PC-3 (cell line): ENCODE measurements around the gene NUP93. TPM values are rescaled to one million over a fixed set of nuclear protein-coding genes. Genes with fewer than 3 reads are reported as not detected.

Experiments
- ATAC-seq: fragments of 200-7000 bp; cut with Tn5 transposase; 2 replicates; pipeline ENCODE4 v1.9.1; 2020; ENCODE audit warnings: mild to moderate bottlenecking, moderate library complexity
- BruUV-seq: library from RNA; stranded (reverse); fragments of 400-500 nt; replicated peaks from 2 replicates; lab custom pipeline; 2021; lab: Mats Ljungman, UMichigan
- CTCF ChIA-PET: fragments of 300-600 bp; sonication (Branson Sonifier 250); formaldehyde crosslinking; loops from one replicate; lab custom pipeline; 2022; ENCODE audit warnings: antibody characterized with exemption; lab: Charles Lee
- POLR2A ChIA-PET: fragments of 300-600 bp; sonication (Branson Sonifier 250); formaldehyde crosslinking; loops from one replicate; lab custom pipeline; 2022; ENCODE audit warnings: antibody characterized with exemption; ENCODE audit not compliant: unreplicated experiment; lab: Charles Lee
- DNase-seq: peaks from one replicate; pipeline ENCODE4 v3.0.0-alpha.2; 2015
- H2AFZ ChIP-seq: fragments of 300-600 bp; sonication (generic); 2 replicates; pipeline ENCODE4 v1.6.0; 2016; ENCODE audit warnings: antibody characterized with exemption, low read length
- H3F3A ChIP-seq: fragments of 300-600 bp; sonication (generic); one replicate; pipeline ENCODE4 v1.6.0; 2017; ENCODE audit warnings: antibody characterized with exemption, low read length, control low read depth, mild to moderate bottlenecking; ENCODE audit not compliant: unreplicated experiment
- H3K27ac ChIP-seq: fragments of 300-600 bp; sonication (generic); 2 replicates; pipeline ENCODE4 v1.5.1; 2016; ENCODE audit warnings: mild to moderate bottlenecking, low read length
- H3K27me3 ChIP-seq: fragments of 300-600 bp; sonication (generic); 2 replicates; pipeline ENCODE4 v1.6.1; 2016; ENCODE audit warnings: low read length, mixed read lengths
- H3K36me3 ChIP-seq: fragments of 300-600 bp; sonication (generic); 2 replicates; pipeline ENCODE4 v1.6.1; 2016; ENCODE audit warnings: low read depth, mixed run types, low read length, mixed read lengths
- H3K4me1 ChIP-seq: fragments of 300-600 bp; sonication (generic); 2 replicates; pipeline ENCODE4 v1.5.1; 2016; ENCODE audit warnings: low read length; ENCODE audit not compliant: insufficient read depth
- H3K4me2 ChIP-seq: fragments of 300-600 bp; sonication (generic); 2 replicates; pipeline ENCODE4 v1.6.0; 2016; ENCODE audit warnings: low read length
- H3K4me3 ChIP-seq: fragments of 300-600 bp; sonication (generic); 2 replicates; pipeline ENCODE4 v1.5.1; 2016; ENCODE audit warnings: mild to moderate bottlenecking, low read length, mixed read lengths
- H3K79me2 ChIP-seq: fragments of 300-600 bp; sonication (generic); 2 replicates; pipeline ENCODE4 v1.6.1; 2017; ENCODE audit warnings: low read length, mixed read lengths
- H3K9ac ChIP-seq: fragments of 300-600 bp; sonication (generic); 2 replicates; pipeline ENCODE4 v1.6.0; 2016; ENCODE audit warnings: mild to moderate bottlenecking, low read length
- H3K9me2 ChIP-seq: fragments of 300-600 bp; sonication (generic); replicated peaks from 2 replicates; pipeline ENCODE4 v1.6.1; 2016; ENCODE audit warnings: mixed run types, low read length, mixed read lengths
- H3K9me3 ChIP-seq: fragments of 300-600 bp; sonication (generic); 2 replicates; pipeline ENCODE4 v1.6.1; 2016; ENCODE audit warnings: low read length, mixed read lengths
- H4K20me1 ChIP-seq: fragments of 300-600 bp; sonication (generic); 2 replicates; pipeline ENCODE4 v1.6.1; 2016; ENCODE audit warnings: low read length, mixed read lengths
- EZH2 ChIP-seq: fragments of 300-600 bp; sonication (generic); IDR thresholded peaks from one replicate; pipeline ENCODE4 v1.6.1; 2017; ENCODE audit warnings: antibody characterized with exemption, mild to moderate bottlenecking, low read length; ENCODE audit not compliant: unreplicated experiment
- EZH2phosphoT487 ChIP-seq: fragments of 300-600 bp; sonication (generic); IDR thresholded peaks from 2 replicates; pipeline ENCODE4 v1.6.1; 2018; ENCODE audit warnings: mild to moderate bottlenecking, antibody characterized with exemption, low read length, borderline replicate concordance
- intact Hi-C: fragments of 100-400 bp; cut with micrococcal nuclease; formaldehyde crosslinking; loops from 2 replicates; pipeline ENCODE4 v1.9.0; 2023
- total RNA-seq: library from RNA; depleted of rRNA; stranded (reverse); fragments of >200 nt; gene quantifications from 2 replicates; pipeline ENCODE4 v1.2.3, GENCODE V29; 2014
- TF ChIP-seq, protein P1 (sequence below): fragments of 300-600 bp; sonication (generic); conservative IDR thresholded peaks from 2 replicates; pipeline ENCODE4 v1.5.1; 2017; ENCODE audit warnings: antibody characterized with exemption, low read depth, mild to moderate bottlenecking, low read length

Gene NUP93
- total RNA-seq, 1 experiment from 2014 or later, result 98.6 TPM

DNA sequence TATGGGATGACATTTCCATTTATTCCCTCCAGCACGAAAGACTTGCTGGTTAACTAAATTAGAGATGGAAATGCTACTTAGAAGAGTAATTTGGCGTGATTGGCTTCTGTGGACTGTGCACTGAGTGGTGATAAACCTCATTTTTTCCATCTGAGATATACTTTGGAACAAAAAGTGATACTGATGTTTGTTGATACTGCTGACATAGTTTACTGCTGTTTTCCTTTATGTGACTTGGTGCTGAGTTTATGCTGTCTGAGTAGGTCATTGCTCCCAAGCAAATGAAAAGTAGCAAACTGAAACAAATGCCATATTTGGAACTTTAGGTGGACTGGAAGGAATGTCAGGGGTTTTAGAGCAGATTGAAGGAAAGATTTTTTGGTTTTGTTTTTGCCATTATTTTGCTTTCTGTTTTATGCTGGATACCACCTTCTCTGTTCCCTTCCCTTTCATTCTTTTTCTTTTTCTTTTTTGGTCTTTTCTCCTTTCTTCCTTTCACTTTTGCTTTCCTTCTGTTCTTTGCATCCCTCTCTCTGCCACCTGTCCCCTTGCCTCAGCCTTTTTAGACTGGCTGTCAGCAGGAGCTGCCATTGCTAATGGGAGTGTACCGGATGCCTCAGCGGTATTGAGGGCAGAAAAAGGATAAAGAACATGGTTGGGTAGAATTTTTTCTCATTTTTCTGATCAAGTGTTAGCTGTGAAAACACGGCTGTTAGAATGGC is 41.8 kb downstream of the NUP93 start:
- H3F3A ChIP-seq, result no peaks in the 10 kb centered on the region
- H3K4me3 ChIP-seq, result no peak overlapping the region
- H3K4me2 ChIP-seq, result no peak overlapping the region
- ATAC-seq (no peak), DNase-seq (no peak)
- ChIA-PET CTCF (no interaction called here), POLR2A (no interaction called here)
- peaks cover 51% of the 10 kb centered on the region for H3K79me2 ChIP-seq
- no peaks in the 10 kb centered on the region for H3K27me3 ChIP-seq
- no peak overlapping the region for H3K27ac ChIP-seq
- H2AFZ ChIP-seq, result no peak overlapping the region
- no TSS peak for BruUV-seq
- H3K4me1 ChIP-seq, result no peaks in the 10 kb centered on the region
- H3K9ac ChIP-seq, result no peak overlapping the region
- no peaks in the 10 kb centered on the region for H3K9me3 ChIP-seq
- H4K20me1 ChIP-seq, result no peaks in the 10 kb centered on the region
- intact Hi-C loops, result no loop called here
- TF ChIP-seq EZH2phosphoT487 (no peak), EZH2 (no peak)
- TF ChIP-seq, protein P1, sequence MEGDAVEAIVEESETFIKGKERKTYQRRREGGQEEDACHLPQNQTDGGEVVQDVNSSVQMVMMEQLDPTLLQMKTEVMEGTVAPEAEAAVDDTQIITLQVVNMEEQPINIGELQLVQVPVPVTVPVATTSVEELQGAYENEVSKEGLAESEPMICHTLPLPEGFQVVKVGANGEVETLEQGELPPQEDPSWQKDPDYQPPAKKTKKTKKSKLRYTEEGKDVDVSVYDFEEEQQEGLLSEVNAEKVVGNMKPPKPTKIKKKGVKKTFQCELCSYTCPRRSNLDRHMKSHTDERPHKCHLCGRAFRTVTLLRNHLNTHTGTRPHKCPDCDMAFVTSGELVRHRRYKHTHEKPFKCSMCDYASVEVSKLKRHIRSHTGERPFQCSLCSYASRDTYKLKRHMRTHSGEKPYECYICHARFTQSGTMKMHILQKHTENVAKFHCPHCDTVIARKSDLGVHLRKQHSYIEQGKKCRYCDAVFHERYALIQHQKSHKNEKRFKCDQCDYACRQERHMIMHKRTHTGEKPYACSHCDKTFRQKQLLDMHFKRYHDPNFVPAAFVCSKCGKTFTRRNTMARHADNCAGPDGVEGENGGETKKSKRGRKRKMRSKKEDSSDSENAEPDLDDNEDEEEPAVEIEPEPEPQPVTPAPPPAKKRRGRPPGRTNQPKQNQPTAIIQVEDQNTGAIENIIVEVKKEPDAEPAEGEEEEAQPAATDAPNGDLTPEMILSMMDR, result no peak
- no peaks in the 10 kb centered on the region for H3K9me2 ChIP-seq
- H3K36me3 ChIP-seq, result no peaks in the 10 kb centered on the region

DNA sequence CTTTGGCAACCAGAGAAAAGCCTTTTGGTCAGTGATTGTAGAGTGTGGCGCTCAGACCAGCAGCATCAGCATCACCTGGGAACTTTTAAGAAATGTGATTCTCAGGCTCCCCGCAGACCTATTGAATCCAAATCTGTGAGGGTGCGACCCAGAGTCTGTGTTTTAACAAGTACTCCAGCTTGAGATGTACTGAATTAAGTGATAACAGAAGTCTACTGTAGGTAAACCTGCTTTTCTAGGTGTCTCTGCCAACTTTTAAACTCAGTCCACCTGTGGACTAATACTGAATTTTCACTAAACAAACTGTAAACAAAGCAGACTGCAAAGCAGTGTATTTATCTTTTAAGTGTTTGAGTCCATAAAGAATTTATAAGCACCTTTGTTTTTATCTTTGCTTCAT is 43.6 kb downstream of the NUP93 start:
- Histone ChIP-seq H3K36me3 (no peaks in the 10 kb centered on the region), H2AFZ (no peak overlapping the region), H3K9me2 (no peaks in the 10 kb centered on the region), H3K4me1 (no peaks in the 10 kb centered on the region), H3K9me3 (no peaks in the 10 kb centered on the region), H3F3A (no peaks in the 10 kb centered on the region), H3K27me3 (no peaks in the 10 kb centered on the region), H3K4me3 (no peak overlapping the region), H3K9ac (no peak overlapping the region), H3K27ac (no peak overlapping the region), H3K4me2 (no peak overlapping the region), H3K79me2 (peaks cover 53% of the 10 kb centered on the region), H4K20me1 (no peaks in the 10 kb centered on the region)
- no peak for TF ChIP-seq EZH2
- ATAC-seq (no peak), DNase-seq (peak; percentile 9)
- POLR2A ChIA-PET, result no interaction called here
- CTCF ChIA-PET, result no interaction called here
- intact Hi-C loops, result no loop called here
- BruUV-seq, result no TSS peak

DNA sequence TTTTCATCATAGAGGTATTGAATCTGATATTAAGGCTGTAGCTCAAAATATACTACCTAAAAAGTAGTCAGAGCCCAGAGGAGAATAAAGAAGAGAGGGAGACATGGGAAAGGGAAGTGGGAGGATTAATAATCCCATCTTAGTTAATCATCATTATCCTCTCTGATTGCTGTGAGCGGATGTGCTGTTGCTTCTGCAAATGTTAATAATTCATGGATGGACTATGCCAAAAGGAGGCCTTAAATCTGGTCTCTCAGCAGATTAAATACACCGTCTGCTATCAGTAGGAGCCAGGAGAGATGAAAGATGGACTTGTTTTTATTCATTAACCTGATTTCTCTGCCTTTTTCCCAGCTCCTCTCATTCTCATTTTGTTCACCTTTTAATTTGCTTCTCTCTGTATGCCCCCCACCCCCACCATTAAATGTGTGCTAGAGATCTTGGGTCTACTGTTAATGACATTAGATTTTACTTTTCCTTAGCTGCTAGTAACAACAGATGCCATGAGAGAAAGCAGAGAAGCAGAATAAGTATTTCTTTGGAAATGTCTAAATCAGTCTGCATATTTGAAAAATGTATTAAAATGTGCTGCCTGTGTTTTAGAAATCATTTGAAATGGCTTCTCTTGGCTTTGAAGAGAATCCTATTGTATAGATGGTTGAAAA is 44.2 kb downstream of the NUP93 start:
- Histone ChIP-seq H3K4me3 (no peak overlapping the region), H3K27me3 (no peaks in the 10 kb centered on the region), H3K79me2 (peaks cover 53% of the 10 kb centered on the region), H3K4me2 (no peak overlapping the region), H3K27ac (no peak overlapping the region), H4K20me1 (0 out of 2 replicates have a peak, but pooled peaks cover under 1% of the 10 kb centered on the region), H3K9me2 (no peaks in the 10 kb centered on the region), H3F3A (no peaks in the 10 kb centered on the region), H3K4me1 (no peaks in the 10 kb centered on the region), H3K9ac (no peak overlapping the region), H2AFZ (no peak overlapping the region), H3K36me3 (no peaks in the 10 kb centered on the region), H3K9me3 (no peaks in the 10 kb centered on the region)
- ChIA-PET CTCF (no interaction called here), POLR2A (no interaction called here)
- BruUV-seq, result no TSS peak
- no peak for DNase-seq
- no peak for TF ChIP-seq EZH2
- no peak for TF ChIP-seq EZH2phosphoT487
- TF ChIP-seq, protein P1, result no peak
- ATAC-seq, result no peak
- intact Hi-C loops, result no loop called here
